Measurements from ENCODE around the gene VCAN. TPM values are rescaled to one million over a fixed set of nuclear protein-coding genes. Genes with fewer than 3 reads are reported as not detected.
A peak's percentile ranks its signal among the peaks of the same experiment; 100 is the strongest.

VCAN gene
- total RNA-seq, 1 experiment from 2014 or later = 69.4 TPM

- H3K4me1 ChIP-seq (replicated peaks) = peaks cover 12% of the 10 kb centered on the region
- no peak overlapping the region for H3K27ac ChIP-seq
- H3K9me3 ChIP-seq (replicated peaks) = no peaks in the 10 kb centered on the region
- H3K36me3 ChIP-seq = peaks cover 50% of the 10 kb centered on the region
- DNase-seq (ENCODE audit: low read depth in 1 of 2, low spot score in 2 of 2) = no peak
- H3K27me3 ChIP-seq (replicated peaks) = no peaks in the 10 kb centered on the region
- H3K4me3 ChIP-seq = no peak overlapping the region
Observed at GRCh38 chr5:83493644-83494043, 22.1 kb downstream of the VCAN start.

GRCh38 chr5:83494087-83494620 is 22.6 kb downstream of the VCAN start:
- DNase-seq (ENCODE audit: low read depth in 1 of 2, low spot score in 2 of 2) = no peak

DNA sequence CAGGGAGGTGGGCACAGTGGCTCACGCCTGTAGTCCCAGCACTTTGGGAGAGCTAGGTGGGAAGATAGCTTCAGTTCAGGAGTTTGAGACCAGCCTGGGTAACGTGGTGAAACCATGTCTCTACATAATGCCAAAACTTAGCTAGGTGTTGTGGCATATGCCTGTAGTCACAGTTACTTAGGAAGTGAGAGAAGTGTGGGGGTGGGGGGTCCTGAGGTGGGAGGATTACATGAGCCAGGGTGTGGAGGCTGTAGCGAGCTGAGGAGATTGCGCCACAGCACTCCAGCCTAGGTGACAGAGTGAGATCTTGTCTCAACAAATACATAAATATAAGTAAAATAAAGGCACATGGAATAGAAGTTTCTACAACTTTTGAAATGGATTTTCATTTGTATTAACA is 23.1 kb downstream of the VCAN start:
- Histone ChIP-seq H3K27me3 (replicated peaks) (no peaks in the 10 kb centered on the region), H3K4me3 (no peak overlapping the region), H3K36me3 (peaks cover 53% of the 10 kb centered on the region), H3K9me3 (replicated peaks) (no peaks in the 10 kb centered on the region), H3K27ac (no peak overlapping the region), H3K4me1 (replicated peaks) (peaks cover 8% of the 10 kb centered on the region)
- no peak for DNase-seq (ENCODE audit: low read depth in 1 of 2, low spot score in 2 of 2)

More at GRCh38 chr5:83494087-83494620, 22.6 kb downstream of the VCAN start:
- H3K4me3 ChIP-seq = no peak overlapping the region
- H3K27me3 ChIP-seq (replicated peaks) = no peaks in the 10 kb centered on the region
- peaks cover 51% of the 10 kb centered on the region for H3K36me3 ChIP-seq
- H3K4me1 ChIP-seq (replicated peaks) = peaks cover 8% of the 10 kb centered on the region
- H3K27ac ChIP-seq = no peak overlapping the region
- H3K9me3 ChIP-seq (replicated peaks) = no peaks in the 10 kb centered on the region

DNA sequence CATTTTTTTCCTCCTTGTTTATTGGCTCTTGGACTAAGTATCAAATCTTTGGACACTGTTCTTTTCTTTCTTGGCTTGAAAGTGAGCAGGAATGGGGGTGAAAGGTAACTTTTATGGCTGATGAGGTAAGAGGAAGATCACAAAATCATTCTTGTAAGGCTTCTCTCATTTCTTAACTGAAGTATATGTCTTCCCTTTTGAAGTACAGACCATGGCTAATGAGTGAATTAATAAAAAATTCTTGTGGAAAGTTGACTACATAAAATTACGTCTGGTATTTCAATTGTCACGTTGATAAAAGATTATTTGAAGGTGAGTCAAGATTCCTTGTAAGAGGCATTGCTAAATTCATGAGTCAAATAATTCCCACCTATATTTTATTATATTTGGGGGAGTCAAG is 25.1 kb downstream of the VCAN start:
- Histone ChIP-seq H3K4me3 (no peak overlapping the region), H3K27ac (no peak overlapping the region), H3K9me3 (replicated peaks) (no peaks in the 10 kb centered on the region), H3K36me3 (peaks cover 44% of the 10 kb centered on the region), H3K4me1 (replicated peaks) (peaks cover 8% of the 10 kb centered on the region), H3K27me3 (replicated peaks) (no peaks in the 10 kb centered on the region)
- no peak for DNase-seq (ENCODE audit: low read depth in 1 of 2, low spot score in 2 of 2)

GRCh38 chr5:83498585-83498984 is 27.0 kb downstream of the VCAN start:
- H3K27ac ChIP-seq = no peak overlapping the region
- H3K4me3 ChIP-seq = no peak overlapping the region
- DNase-seq (ENCODE audit: low read depth in 1 of 2, low spot score in 2 of 2) = no peak
- peaks cover 26% of the 10 kb centered on the region for H3K36me3 ChIP-seq
- 0 out of 2 replicates have a peak, but pooled peaks cover 2% of the 10 kb centered on the region for H3K4me1 ChIP-seq (replicated peaks)
- no peaks in the 10 kb centered on the region for H3K27me3 ChIP-seq (replicated peaks)
- no peaks in the 10 kb centered on the region for H3K9me3 ChIP-seq (replicated peaks)

DNA sequence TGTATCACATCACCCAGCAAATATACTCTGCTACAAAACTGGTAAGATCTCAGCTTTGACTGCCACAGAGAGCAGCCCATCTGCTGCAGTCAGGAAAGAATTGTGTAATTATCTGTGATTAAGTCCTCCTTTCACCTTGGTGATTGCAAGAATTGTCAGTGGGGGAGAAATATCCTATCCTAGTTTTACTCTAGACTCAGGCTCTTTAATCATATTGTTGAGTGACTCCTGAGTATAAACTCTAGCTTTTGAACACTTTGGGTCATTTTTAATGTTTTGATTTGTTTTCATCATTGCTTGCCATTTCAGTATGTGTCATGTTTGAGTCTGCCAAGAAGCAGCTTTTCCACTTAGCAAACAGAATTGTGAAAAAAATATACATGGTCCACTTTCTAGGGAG is 32.1 kb downstream of the VCAN start:
- Histone ChIP-seq H3K36me3 (peaks cover 8% of the 10 kb centered on the region; the same call in 1 of the 2 replicates), H3K4me1 (replicated peaks) (no peaks in the 10 kb centered on the region), H3K27me3 (replicated peaks) (no peaks in the 10 kb centered on the region), H3K9me3 (replicated peaks) (no peaks in the 10 kb centered on the region; the same call in 1 of the 2 replicates), H3K27ac (no peak overlapping the region), H3K4me3 (no peak overlapping the region)
- DNase-seq (ENCODE audit: low read depth in 1 of 2, low spot score in 2 of 2) = no peak

GRCh38 chr5:83507431-83507830 is 35.9 kb downstream of the VCAN start:
- H3K36me3 ChIP-seq = peaks cover 4% of the 10 kb centered on the region; the same call in 1 of the 2 replicates
- H3K4me3 ChIP-seq = no peak overlapping the region
- no peak overlapping the region for H3K27ac ChIP-seq
- no peaks in the 10 kb centered on the region; the same call in 1 of the 2 replicates for H3K9me3 ChIP-seq (replicated peaks)
- no peaks in the 10 kb centered on the region for H3K27me3 ChIP-seq (replicated peaks)
- no peak for DNase-seq (ENCODE audit: low read depth in 1 of 2, low spot score in 2 of 2)
- H3K4me1 ChIP-seq (replicated peaks) = peaks cover 11% of the 10 kb centered on the region

DNA sequence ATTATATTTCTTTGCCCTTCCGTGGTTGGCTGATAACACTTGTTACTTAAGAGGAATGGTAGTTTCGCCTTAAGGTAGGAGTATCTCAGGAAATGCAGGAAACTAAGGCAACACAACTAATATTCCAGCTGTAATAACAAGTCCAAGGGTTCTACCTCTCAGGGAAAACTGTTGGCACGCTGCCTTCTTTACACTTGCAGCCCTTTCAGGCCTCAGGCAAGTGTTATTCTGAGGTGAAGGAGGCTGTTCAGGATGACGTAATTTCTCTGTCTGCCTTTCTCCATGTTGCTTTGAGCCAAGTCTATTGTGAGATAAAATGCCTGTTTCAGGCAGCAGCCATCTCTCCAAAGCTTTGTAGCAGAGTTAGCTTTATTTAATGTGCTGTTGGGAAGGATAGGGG is 38.0 kb downstream of the VCAN start:
- peaks cover 7% of the 10 kb centered on the region; the same call in 1 of the 2 replicates for H3K36me3 ChIP-seq
- DNase-seq (ENCODE audit: low read depth in 1 of 2, low spot score in 2 of 2) = no peak

DNA sequence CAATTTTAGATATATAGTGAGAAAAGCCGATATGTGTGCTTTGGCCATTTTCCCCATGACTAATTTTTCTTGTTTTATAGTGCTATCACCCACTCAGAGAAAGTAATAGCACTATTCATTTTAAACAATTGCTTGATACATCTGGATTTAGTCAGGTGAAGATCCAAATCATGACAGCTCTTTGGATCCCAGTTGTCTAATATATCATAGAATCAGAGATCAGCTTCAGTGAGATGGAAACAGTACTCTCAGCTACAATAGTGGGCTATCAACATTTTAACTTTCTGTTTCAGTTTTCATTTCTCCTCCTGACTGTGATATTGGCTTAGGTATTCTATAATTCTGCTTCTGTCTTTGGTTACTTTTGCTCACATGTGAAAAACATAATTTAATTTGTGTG is 38.7 kb downstream of the VCAN start:
- Histone ChIP-seq H3K9me3 (replicated peaks) (no peaks in the 10 kb centered on the region), H3K4me3 (no peak overlapping the region), H3K27ac (no peak overlapping the region), H3K36me3 (peaks cover 13% of the 10 kb centered on the region; the same call in 1 of the 2 replicates), H3K27me3 (replicated peaks) (no peaks in the 10 kb centered on the region), H3K4me1 (replicated peaks) (peaks cover 19% of the 10 kb centered on the region)
- no peak for DNase-seq (ENCODE audit: low read depth in 1 of 2, low spot score in 2 of 2)

More for the DNA sequence above, 38.0 kb downstream of the VCAN start:
- Histone ChIP-seq H3K4me1 (replicated peaks) (peaks cover 19% of the 10 kb centered on the region), H3K27me3 (replicated peaks) (no peaks in the 10 kb centered on the region), H3K4me3 (no peak overlapping the region), H3K27ac (no peak overlapping the region), H3K9me3 (replicated peaks) (no peaks in the 10 kb centered on the region; the same call in 1 of the 2 replicates)

DNA sequence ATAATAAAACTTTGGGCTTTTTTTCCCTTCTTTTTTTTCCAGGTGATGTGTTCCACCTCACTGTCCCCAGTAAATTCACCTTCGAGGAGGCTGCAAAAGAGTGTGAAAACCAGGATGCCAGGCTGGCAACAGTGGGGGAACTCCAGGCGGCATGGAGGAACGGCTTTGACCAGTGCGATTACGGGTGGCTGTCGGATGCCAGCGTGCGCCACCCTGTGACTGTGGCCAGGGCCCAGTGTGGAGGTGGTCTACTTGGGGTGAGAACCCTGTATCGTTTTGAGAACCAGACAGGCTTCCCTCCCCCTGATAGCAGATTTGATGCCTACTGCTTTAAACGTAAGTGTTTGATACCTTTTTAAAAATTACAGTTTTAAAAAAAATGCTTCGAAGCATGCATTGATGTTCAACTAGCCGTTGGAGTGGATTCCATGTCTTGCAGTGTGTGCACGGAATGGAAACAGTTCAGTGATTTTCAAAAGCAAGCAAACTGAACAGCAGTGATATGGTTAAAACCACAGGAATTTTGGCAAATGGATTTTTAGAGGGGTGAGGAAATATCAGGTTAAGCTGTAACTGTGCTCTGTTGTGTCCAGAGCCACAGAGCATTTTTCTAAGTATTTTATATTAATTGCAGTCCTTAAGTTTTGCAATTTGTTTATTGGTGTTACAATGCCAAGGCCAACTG is 40.7 kb downstream of the VCAN start:
- H3K4me3 ChIP-seq = no peak overlapping the region
- H3K36me3 ChIP-seq = peaks cover 17% of the 10 kb centered on the region; the same call in 1 of the 2 replicates
- no peak overlapping the region for H3K27ac ChIP-seq
- H3K27me3 ChIP-seq (replicated peaks) = no peaks in the 10 kb centered on the region
- DNase-seq (ENCODE audit: low read depth in 1 of 2, low spot score in 2 of 2) = no peak
- no peaks in the 10 kb centered on the region for H3K9me3 ChIP-seq (replicated peaks)
- peaks cover 24% of the 10 kb centered on the region for H3K4me1 ChIP-seq (replicated peaks)

DNA sequence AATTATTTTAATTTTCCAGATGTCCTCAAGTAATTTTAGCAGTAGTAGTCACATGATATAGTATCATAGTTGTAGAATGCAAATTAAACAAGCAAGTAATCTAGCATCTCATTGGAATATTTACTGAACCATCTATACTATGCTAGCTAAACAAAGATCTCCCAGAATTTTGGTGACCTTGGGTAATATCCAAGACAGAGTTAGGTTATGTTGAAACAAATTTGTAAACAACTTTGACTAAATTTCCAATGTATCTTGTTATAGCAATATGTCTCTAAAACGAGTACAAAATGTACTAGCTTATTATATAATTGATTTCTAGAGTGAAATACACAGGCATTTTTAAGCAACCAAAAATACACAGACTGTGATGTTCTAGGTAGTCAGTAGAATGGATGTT is 41.5 kb downstream of the VCAN start:
- Histone ChIP-seq H3K9me3 (replicated peaks) (no peaks in the 10 kb centered on the region), H3K36me3 (peaks cover 17% of the 10 kb centered on the region; the same call in 1 of the 2 replicates), H3K4me1 (replicated peaks) (peaks cover 30% of the 10 kb centered on the region), H3K27me3 (replicated peaks) (no peaks in the 10 kb centered on the region), H3K27ac (no peak overlapping the region), H3K4me3 (no peak overlapping the region)
- DNase-seq (ENCODE audit: low read depth in 1 of 2, low spot score in 2 of 2) = no peak

GRCh38 chr5:83513491-83513890 is 41.9 kb downstream of the VCAN start:
- Histone ChIP-seq H3K27ac (no peak overlapping the region), H3K27me3 (replicated peaks) (no peaks in the 10 kb centered on the region), H3K9me3 (replicated peaks) (no peaks in the 10 kb centered on the region), H3K4me3 (no peak overlapping the region), H3K4me1 (replicated peaks) (peaks cover 30% of the 10 kb centered on the region), H3K36me3 (peaks cover 19% of the 10 kb centered on the region; the same call in 1 of the 2 replicates)
- DNase-seq (ENCODE audit: low read depth in 1 of 2, low spot score in 2 of 2) = peak in 1 of 2 experiments; percentile 16

GRCh38 chr5:83516377-83516776 is 44.8 kb downstream of the VCAN start:
- Histone ChIP-seq H3K27ac (no peak overlapping the region), H3K36me3 (peaks cover 48% of the 10 kb centered on the region), H3K9me3 (replicated peaks) (no peaks in the 10 kb centered on the region), H3K4me3 (no peak overlapping the region), H3K4me1 (replicated peaks) (peaks cover 19% of the 10 kb centered on the region), H3K27me3 (replicated peaks) (no peaks in the 10 kb centered on the region)
- no peak for DNase-seq (ENCODE audit: low read depth in 1 of 2, low spot score in 2 of 2)

GRCh38 chr5:83517072-83517687 is 45.6 kb downstream of the VCAN start:
- Histone ChIP-seq H3K27ac (peak overlapping the region; percentile 19; the same call in 1 of the 2 replicates), H3K9me3 (replicated peaks) (no peaks in the 10 kb centered on the region), H3K4me3 (no peak overlapping the region), H3K36me3 (peaks cover 54% of the 10 kb centered on the region), H3K27me3 (replicated peaks) (no peaks in the 10 kb centered on the region), H3K4me1 (replicated peaks) (peaks cover 19% of the 10 kb centered on the region)
- DNase-seq (ENCODE audit: low read depth in 1 of 2, low spot score in 2 of 2) = no peak
